Spinal cord (tissue), 10 donors: ENCODE results near the gene KRT80. TPM values are rescaled to one million over a fixed set of nuclear protein-coding genes. Genes with fewer than 3 reads are reported as not detected.

Experiments used
- DNase-seq, 6 donors: peaks; one replicate each; pipeline versions ENCODE4 v3.0.0 to v3.0.0-alpha.2; 2013 to 2015; ENCODE audit warnings: low spot score in 6 of 6, low read depth in 4 of 6
- H3K27ac ChIP-seq: one replicate; pipeline ENCODE4 v1.5.1; 2013; ENCODE audit warnings: low read depth, low read length, control low read depth
- H3K27me3 ChIP-seq: one replicate; pipeline ENCODE4 v1.6.1; 2013; ENCODE audit warnings: low read length; ENCODE audit not compliant: control insufficient read depth, insufficient read depth
- H3K36me3 ChIP-seq: one replicate; pipeline ENCODE4 v1.6.1; 2013; ENCODE audit warnings: low read length; ENCODE audit not compliant: control insufficient read depth, insufficient read depth
- H3K4me1 ChIP-seq: one replicate; pipeline ENCODE4 v1.6.1; 2013; ENCODE audit warnings: low read length; ENCODE audit not compliant: control insufficient read depth, insufficient read depth
- H3K4me3 ChIP-seq: one replicate; pipeline ENCODE4 v1.5.1; 2013; ENCODE audit warnings: low read depth, low read length, control low read depth
- H3K9me3 ChIP-seq: one replicate; pipeline ENCODE4 v1.6.1; 2013; ENCODE audit warnings: low read length; ENCODE audit not compliant: control insufficient read depth, insufficient read depth
- WGBS: methylation state at CpG from one replicate; pipeline ENCODE4 v1.1.5; 2013; ENCODE audit warnings: missing lambda C conversion rate; ENCODE audit not compliant: insufficient coverage; 5-methylcytosine and 5-hydroxymethylcytosine counted together
- polyA plus RNA-seq, 2 donors: library from polyadenylated mRNA; unstranded; fragments of 120-200 nt; gene quantifications; one replicate each; pipeline ENCODE4 v1.2.1, GENCODE V29; 2013; ENCODE audit not compliant: insufficient read length in 2 of 2
- total RNA-seq, 2 donors: library from RNA; depleted of rRNA in 1 of 2; stranded (reverse); fragments of 120-200 nt in 1 of 2; fragments of >200 nt in 1 of 2; gene quantifications; one replicate each; pipeline versions ENCODE4 v1.2.3 to v1.2.4, GENCODE V29; 2013 to 2014
- donor health status: healthy.

The KRT80 gene
- total and polyA plus RNA-seq, 4 donors: 0.12 TPM; not detected in 3

DNA sequence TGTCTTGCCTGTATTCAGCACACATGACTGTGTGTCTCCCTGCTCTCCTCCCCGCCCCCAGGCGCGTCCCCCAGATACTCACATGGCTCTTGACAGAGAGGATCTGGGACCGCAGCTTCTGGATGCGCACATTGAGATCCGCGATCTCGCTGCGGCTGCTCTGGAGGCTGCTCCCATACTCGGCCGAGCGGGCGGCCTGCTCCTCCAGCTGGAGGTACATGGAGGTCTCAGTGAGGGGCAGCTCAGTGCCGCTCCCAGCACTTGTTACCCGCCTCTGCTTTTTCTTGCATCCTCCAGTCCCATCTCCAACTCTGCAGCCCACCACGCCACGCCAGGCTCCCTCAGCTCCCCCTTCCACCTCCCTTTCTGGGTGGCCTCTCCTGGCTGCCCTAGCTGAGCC, 18.9 kb downstream of the KRT80 start:
- Histone ChIP-seq H3K36me3 (peaks cover 3% of the 10 kb centered on the region), H3K4me1 (peaks cover 12% of the 10 kb centered on the region), H3K9me3 (no peaks in the 10 kb centered on the region), H3K27ac (no peak overlapping the region), H3K4me3 (no peak overlapping the region), H3K27me3 (no peaks in the 10 kb centered on the region)
- DNase-seq: no peak
- 94% methylated on average over 16 of the region's 17 CpGs for WGBS

DNA sequence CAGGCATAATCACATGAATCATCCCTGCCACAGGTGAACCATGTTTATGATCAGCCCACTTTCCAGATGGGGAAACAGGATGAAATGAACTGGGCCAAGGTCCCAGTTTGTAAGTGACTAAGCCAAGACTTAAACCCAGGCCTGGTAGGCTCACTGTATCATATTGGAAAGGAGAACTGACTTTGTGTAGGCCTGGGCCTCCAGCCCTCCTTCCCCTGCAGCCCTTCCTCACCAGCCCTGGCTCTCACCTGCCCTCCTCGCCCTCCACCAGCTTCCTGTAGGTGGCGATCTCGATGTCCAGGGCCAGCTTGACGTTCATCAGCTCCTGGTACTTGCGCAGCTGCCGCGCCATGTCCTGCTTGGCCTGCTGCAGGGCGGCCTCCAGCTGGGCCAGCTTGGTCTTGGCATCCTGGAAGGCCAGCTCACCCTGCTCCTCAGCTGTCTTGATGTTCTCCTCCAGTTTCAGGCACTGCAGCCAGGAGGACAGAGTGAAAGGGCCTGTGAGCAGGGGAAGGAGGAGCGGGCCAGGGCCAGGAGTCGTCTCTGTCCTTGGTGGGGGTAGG, 19.8 kb downstream of the KRT80 start:
- Histone ChIP-seq H3K4me3 (no peak overlapping the region), H3K9me3 (no peaks in the 10 kb centered on the region), H3K4me1 (peaks cover 12% of the 10 kb centered on the region), H3K36me3 (peaks cover 3% of the 10 kb centered on the region), H3K27me3 (no peaks in the 10 kb centered on the region), H3K27ac (no peak overlapping the region)
- no peak for DNase-seq
- WGBS: 70% methylated on average over 10 of the region's 10 CpGs

DNA sequence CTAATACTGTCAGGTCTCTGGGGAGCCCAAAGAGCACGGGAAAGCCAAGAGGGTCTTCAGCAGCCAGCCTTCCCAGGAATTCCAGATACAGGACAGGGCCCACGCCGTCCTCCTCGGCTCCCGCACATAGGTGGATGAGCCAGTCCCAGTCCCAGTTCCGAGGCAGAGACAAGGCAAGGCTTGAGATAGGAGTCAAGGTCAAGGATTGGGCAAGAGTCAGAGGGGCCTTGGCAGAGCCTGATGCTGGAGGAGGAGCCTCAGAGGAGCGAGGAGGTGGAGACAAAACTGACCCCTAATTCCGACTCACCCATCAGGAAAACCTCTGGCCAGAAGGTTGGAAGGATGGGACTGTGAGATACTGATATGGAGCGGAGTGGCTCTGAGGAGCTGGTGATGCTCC, 21.0 kb downstream of the KRT80 start:
- peaks cover 8% of the 10 kb centered on the region for H3K4me1 ChIP-seq

GRCh38 chr12:52169886-52170285, 21.9 kb downstream of the KRT80 start:
- DNase-seq: no peak
- no peak overlapping the region for H3K27ac ChIP-seq
- no peak overlapping the region for H3K4me3 ChIP-seq
- H3K9me3 ChIP-seq: no peaks in the 10 kb centered on the region
- H3K27me3 ChIP-seq: no peaks in the 10 kb centered on the region
- 79% methylated on average over 1 of the region's 1 CpG for WGBS
- no peaks in the 10 kb centered on the region for H3K4me1 ChIP-seq
- peaks cover 3% of the 10 kb centered on the region for H3K36me3 ChIP-seq

More for the DNA sequence above, 21.0 kb downstream of the KRT80 start:
- DNase-seq: no peak
- Histone ChIP-seq H3K4me3 (no peak overlapping the region), H3K36me3 (peaks cover 3% of the 10 kb centered on the region), H3K27ac (no peak overlapping the region), H3K27me3 (no peaks in the 10 kb centered on the region), H3K9me3 (no peaks in the 10 kb centered on the region)
- WGBS: 93% methylated on average over 6 of the region's 9 CpGs

GRCh38 chr12:52168019-52168717, 23.6 kb downstream of the KRT80 start:
- no peaks in the 10 kb centered on the region for H3K9me3 ChIP-seq
- H3K27me3 ChIP-seq: no peaks in the 10 kb centered on the region
- H3K27ac ChIP-seq: no peak overlapping the region
- H3K4me1 ChIP-seq: peaks cover 7% of the 10 kb centered on the region
- H3K36me3 ChIP-seq: peaks cover 3% of the 10 kb centered on the region
- DNase-seq: no peak
- 87% methylated on average over 5 of the region's 12 CpGs for WGBS
- H3K4me3 ChIP-seq: no peak overlapping the region

DNA sequence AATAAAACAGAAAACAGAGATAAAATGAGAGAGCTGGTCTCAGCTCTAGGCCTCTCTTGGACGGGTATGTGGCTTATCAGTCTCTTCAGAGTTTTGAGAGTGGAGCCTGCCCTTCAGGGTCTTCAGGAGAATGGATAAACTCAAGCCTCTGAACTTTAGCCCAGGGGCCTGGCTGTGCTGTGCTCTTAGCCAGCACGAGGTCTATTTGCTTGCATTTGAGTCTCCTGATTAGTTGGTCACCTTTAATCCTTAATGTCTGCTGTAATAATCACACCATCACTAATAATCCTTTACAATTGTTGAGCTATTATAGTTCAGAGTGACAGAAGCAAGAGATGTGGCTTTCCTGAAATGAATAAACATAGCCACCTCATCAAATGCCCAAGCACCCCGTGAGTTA, 24.3 kb downstream of the KRT80 start:
- H3K36me3 ChIP-seq: peaks cover 3% of the 10 kb centered on the region
- H3K9me3 ChIP-seq: no peaks in the 10 kb centered on the region
- no peak for DNase-seq
- H3K27me3 ChIP-seq: no peaks in the 10 kb centered on the region
- WGBS: 67% methylated on average over 1 of the region's 3 CpGs
- no peak overlapping the region for H3K4me3 ChIP-seq
- peaks cover 7% of the 10 kb centered on the region for H3K4me1 ChIP-seq
- no peak overlapping the region for H3K27ac ChIP-seq

DNA sequence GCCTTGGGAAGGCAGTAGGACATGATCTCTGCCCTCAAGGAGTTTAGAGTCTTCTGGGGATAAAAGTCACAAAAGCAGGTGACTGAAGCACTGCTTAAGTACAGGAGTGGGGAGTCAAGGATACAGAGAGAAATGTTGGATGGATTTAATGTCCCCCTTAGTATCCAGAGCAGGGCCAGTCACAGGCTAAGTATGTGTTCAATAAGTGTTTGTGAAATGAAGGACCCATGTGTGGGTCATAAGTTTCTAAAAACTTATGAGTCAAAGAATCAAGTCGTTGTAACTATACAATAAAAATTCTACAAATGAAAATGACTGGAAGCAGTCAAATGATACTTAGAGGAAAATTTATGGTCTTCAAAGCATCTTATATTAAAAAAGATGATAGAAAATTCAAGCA, 25.1 kb downstream of the KRT80 start:
- peaks cover 7% of the 10 kb centered on the region for H3K4me1 ChIP-seq
- H3K27me3 ChIP-seq: no peaks in the 10 kb centered on the region
- H3K9me3 ChIP-seq: no peaks in the 10 kb centered on the region
- no peaks in the 10 kb centered on the region for H3K36me3 ChIP-seq
- no peak overlapping the region for H3K27ac ChIP-seq
- no peak overlapping the region for H3K4me3 ChIP-seq
- no peak for DNase-seq
- no CpG with 5 or more reads among the region's 1 CpG for WGBS

DNA sequence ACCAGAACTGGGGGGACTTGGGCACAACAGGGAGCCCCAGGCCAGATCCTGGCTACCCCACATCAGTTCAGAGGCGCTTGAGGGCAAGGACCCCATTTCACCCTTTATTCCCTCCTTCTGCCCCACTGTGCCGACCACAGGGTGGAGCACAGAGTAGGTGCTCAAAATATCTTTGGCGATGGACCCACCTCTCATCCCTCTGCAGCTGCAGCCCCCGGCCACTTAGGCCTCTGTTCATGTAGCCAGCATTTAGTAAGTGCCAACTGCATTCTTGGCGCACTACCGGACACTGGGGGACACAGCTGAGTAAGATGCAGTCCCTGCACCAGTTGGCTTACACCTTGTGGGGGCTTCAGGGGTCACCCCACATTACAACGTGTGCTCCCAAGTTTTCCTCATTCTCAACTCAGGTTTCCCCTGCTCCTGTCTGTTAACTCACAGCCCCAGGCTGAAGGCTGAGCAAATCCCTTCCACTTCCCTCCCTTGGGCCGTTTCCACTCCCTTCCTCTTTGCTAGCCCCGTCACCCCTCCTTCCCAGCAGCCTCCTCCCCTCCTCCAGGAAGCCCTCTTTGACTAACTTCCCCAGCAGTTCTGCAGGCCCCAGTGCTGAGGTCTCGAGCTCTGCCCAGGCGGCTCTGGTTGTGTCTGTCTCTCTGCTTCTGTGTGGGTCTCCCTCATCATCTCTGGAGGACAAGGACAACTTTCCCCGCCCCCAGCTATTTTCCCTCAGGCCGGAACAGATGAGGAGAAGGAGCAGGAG, 26.5 kb downstream of the KRT80 start:
- Histone ChIP-seq H3K36me3 (no peaks in the 10 kb centered on the region), H3K27ac (no peak overlapping the region), H3K27me3 (no peaks in the 10 kb centered on the region), H3K4me1 (peaks cover 7% of the 10 kb centered on the region), H3K9me3 (no peaks in the 10 kb centered on the region), H3K4me3 (no peak overlapping the region)
- DNase-seq: no peak
- WGBS: 84% methylated on average over 11 of the region's 13 CpGs

DNA sequence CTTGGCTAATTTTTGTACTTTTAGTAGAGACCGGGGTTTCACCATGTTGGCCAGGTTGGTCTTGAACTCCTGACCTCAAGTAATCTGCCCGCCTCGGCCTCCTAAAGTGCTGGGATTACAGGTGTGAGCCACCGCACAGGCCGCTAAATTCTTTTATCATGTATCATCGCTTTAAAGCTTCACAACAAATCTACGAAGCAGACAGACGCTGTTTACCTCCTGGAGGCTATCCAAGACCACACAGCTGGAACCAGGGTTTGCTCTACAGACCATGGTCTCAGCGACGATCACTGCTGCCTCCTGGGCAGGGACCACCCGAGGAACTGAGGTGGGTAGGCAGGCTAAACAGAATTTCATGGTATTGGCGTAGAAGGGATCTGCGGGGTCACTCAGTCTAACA, 27.2 kb downstream of the KRT80 start:
- Histone ChIP-seq H3K4me3 (no peak overlapping the region), H3K4me1 (peaks cover 7% of the 10 kb centered on the region), H3K27me3 (no peaks in the 10 kb centered on the region), H3K27ac (no peak overlapping the region), H3K9me3 (no peaks in the 10 kb centered on the region), H3K36me3 (no peaks in the 10 kb centered on the region)
- WGBS: 84% methylated on average over 12 of the region's 13 CpGs
- DNase-seq: no peak
